ENCODE measurements around the gene INPP4B.
"Not testable (repeated sequence)": the region's sequence is repeated elsewhere in the genome, so short reads cannot be mapped to it uniquely, and the experiment has no call there.

INPP4B gene

DNA sequence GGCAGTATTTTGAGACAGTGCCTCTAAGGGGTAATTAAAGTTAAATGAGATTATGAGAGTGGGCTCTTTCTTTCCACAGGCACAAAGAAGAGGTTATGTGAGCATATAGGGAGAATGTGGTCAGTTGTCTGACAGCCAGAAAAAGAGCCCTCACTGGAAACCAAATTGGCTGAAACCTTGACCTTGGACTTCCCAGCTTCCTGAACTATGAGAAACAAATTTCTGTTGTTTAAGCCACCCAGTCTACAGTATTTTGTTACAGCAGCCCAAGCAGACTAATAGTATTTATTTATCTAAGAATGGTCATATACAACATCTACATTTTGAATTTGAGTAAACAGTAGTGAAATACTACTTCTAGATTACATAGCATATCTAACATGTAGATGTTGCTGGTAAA is 736.0 kb downstream of the INPP4B start:
- no peak for DNase-seq

DNA sequence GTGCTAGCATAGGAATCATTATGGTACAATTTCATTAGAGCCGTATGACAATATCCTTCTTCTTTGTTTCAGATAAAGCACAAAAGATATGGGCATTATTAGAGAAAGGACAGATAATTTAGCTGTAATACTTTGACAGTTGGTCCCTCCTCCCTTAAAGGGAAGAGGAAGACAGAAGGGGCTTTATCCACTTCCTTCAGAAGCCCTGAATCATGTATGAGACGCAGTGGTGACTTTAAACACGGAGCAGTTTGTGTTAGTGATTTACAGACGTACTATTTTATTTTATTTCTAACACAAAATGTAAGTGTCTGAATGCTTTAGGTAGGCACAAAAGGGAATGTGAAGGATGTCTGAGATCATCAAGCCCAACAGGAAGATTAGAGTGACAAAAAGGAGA is 742.1 kb downstream of the INPP4B start:
- no peak for DNase-seq

- no peak for DNase-seq
Observed at GRCh38 chr4:142101401-142101800, 744.7 kb downstream of the INPP4B start.

- DNase-seq = no peak
Observed at GRCh38 chr4:142100941-142101340, 745.2 kb downstream of the INPP4B start.

DNA sequence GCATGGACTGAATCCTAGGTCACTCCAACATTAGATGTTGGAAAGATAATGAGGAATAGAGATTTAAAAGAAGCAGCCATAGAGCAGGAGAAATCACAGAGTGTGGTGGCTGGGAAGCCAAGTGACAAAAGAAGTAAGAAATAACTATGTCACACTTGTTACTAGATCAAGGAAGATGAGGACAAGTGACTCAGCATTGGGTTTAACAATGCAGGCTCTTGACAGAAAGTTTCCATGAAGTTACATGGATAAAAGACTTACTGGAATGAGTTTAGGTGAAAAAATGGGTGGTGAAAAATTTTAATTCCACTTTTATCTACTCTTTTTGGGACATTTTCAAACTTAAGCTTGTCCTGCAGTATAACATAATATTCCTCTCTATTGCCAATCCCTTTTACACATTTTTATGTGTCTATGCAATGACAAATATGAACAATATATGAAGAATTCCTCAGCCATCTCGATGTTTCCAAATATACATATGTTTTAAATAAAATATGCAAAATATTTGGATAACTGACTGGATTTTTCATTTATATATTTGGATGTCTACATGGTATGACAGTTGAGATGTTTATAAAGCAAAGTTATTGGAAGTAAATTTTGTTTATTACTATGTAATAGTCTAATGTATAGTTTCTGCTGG is 747.1 kb downstream of the INPP4B start:
- DNase-seq = no peak

DNA sequence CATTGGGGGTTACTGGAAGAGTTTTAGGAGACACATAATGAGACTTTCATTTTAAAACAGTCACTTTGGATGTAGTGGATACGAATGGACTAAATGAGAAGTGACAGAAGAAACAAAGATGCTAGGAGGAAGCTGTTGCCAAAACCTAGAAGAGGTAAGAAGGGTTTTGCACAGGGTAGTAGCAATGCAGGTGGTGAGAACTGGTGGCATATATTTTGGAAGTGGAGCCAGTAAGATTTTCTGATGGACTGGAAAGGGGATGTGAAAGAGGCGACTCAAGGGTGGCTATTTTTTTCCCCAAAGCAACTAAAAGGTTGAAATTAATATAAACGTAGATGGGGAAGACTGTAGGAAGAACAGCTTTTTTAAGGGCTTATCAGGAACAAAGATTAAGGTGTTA is 747.7 kb downstream of the INPP4B start:
- DNase-seq = no peak

- DNase-seq = no peak
Observed at GRCh38 chr4:142097015-142097414, 749.1 kb downstream of the INPP4B start.

DNA sequence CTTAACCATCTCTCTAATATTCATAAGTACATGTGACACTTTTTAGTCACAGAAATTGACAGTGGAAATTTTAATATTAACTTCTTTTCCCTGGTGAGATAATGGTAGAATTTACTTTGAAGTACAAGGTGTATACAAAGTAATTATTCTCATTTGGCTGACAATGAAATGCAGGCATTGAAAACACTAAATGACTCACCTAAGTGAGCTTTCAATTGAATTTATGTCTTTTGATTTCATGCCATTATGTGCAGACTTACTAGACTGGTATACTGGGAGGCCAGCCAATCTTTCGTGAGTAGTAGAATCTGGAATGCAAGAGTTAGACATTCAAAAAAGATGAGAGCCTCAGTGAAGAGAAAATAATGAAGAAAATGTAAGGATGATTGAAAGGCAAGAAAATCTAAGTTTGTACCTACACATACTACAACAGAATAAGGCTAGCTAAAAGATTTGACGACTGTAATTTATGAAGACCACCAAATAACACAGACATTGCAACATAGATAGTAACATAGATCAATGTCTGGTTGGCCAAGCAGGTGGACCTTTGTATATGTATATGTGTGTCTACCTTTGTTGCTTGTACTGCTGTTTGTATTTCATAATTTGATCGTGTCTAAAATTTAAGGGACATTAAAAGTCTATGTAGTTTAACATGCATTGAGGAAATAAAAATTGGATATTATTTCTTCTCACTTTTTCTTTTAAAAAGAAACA is 750.1 kb downstream of the INPP4B start:
- DNase-seq = no peak

GRCh38 chr4:142092941-142093340 is 753.2 kb downstream of the INPP4B start:
- no peak for DNase-seq

DNA sequence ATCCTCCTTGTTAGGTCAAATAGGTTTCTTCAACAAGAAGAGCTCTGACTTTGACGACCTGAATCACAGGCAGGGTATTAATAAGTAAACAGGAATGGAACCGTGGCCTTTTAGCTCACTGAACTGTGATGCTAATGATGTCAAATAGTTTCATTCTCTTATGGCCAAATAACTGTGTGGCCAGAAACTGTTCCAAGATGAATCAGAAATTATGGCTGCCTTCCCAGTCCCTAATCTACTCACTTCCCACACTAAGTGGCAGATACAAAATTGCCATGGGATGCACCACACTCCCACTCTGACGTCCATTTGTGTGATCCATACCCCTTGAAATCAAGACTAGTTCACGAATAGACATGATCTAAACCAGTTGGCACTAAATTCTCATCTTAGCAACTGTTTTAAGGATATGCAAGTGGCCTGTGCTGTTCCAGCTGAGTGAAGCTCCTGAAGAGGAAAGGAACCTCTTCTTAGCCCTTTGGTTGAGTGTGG is 754.4 kb downstream of the INPP4B start:
- DNase-seq = no peak

GRCh38 chr4:142091085-142091513 is 755.0 kb downstream of the INPP4B start:
- DNase-seq = no peak

GRCh38 chr4:142088906-142089305 is 757.2 kb downstream of the INPP4B start:
- DNase-seq = no peak

DNA sequence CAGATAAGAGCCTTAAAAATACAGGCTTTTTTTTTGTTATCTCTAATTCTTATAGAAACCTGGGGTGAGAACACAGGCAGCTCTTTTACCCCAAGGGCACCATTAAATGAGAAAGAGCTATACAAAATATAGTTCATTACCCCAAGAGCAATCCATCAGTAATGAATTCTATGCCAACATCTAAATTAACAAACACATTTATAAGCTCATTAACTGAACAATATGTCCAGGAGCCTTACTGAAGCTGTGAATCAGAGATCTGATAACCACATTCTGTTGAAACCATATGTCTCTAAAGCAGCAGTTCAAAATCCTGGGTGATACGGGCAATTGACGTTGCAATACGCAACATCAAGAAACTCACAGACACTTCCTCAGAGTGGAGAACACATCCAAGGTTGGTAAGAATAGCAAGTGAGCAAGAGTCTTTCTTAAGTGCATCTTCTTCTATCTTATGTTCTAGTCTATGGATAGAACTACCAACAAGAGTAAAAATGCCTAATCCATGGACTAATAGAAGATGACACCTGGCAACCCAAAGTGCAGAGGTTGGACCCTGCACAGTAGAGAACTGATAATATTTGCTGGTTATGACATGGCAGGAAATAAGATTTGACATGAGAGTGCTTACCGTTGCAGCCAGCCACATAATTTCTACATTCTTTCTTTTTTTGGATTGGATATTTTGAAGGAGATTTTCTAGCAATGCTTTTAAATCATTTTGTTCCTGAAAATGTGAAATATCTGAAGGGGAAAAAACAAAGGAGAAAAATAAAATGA is 760.4 kb downstream of the INPP4B start:
- no peak for DNase-seq

GRCh38 chr4:142083264-142083663 is 762.8 kb downstream of the INPP4B start:
- DNase-seq = no peak

DNA sequence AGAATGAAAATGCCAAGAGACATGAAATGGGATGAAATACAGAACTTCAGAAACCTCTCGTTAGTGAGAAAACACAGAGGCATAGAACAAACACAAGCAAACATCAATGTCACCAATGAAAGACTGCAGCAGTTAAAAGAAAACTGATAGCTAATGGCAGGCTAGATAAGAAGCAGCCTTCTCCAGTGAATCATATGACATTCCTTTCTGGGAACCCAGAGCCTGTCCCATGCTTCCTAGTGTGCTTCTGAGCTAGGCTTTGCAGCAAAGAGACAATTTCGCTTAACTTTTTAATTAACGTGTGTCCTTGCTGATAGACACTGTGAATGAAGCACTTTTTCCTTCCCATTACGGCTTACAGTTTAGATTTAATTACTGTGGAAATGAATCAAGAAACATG is 765.1 kb downstream of the INPP4B start:
- no peak for DNase-seq

DNA sequence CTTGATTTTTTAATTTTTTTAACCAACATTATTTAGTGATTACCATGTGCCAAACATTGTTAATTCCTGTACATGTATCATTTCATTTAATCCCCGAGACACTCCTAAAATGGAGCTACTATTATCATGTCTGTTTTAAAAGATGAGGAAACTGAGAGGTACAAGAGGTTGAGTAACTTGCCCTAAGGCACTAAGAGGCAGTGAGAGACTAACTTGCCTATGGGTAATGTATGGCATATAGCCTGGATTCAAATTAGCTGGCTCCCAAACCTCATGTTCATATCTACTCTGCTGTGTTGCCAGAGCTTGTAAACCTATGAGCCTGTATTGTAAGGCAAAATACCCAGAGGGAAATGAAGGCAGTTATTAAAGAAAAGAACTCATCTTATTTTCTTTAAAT is 766.1 kb downstream of the INPP4B start:
- no peak for DNase-seq

- no peak for DNase-seq
Observed at GRCh38 chr4:142077048-142077447, 769.1 kb downstream of the INPP4B start.

GRCh38 chr4:142068304-142068703 is 777.8 kb downstream of the INPP4B start:
- not testable (repeated sequence) for DNase-seq

DNA sequence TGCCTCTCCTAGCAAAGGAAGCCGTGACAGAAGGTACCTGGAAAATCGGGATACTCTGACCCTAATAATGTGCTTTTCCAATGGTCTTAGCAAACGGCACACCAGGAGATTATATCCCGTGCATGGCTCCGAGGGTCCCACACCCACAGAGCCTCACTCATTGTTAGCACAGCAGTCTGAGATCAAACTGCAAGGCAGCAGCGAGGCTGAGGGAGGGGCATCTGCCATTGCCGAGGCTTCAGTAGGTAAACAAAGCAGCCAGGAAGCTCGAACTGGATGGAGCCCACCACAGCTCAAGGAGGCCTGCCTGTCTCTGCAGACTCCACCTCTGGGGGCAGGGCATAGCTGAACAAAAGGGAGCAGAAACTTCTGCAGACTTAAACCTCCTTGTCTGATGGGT is 779.5 kb downstream of the INPP4B start:
- DNase-seq = not testable (repeated sequence)

DNA sequence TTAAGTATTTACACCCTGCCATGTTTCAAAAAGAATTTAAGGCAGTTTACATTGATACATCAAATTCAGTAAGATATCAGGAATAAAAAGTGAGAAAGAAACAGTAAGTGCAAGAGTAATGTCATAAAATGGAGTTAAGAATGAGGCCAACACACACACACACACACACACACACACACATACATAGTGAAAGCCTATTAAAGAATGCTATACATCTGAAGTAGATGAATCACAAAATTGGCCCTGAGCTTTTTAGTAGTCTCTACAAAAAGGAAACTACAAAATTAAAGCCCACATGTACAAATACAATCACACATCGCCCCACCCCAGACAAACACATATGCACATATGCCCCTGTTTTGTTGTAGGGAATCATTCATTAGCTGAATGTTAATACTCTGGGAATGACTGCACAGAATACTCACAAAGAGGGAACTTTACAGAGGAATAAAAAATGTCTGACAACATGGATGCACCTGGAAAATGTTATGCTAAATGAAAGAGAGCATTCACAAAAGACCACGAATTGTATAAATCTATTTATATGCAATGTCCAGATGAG is 780.9 kb downstream of the INPP4B start:
- DNase-seq = no peak

DNA sequence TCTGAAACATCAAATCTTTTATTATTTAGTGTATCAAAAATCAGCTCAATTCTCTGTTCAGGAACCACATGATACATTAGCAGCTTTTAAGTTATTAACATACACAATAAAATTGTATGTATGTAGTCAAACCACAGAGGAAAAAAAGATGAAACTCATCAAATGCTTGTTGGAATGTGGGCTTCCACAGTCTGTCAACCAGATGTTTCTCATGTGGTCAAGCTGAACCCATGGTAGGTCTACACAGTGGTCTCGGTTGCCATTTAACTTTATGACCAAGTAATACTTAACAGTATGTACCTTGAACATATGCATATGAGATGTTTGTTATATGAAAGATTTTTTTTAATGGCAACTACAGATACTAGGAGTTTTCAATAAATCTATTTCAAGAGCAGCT is 781.9 kb downstream of the INPP4B start:
- DNase-seq = no peak

GRCh38 chr4:142045996-142046395 is 800.1 kb downstream of the INPP4B start:
- no peak for DNase-seq

DNA sequence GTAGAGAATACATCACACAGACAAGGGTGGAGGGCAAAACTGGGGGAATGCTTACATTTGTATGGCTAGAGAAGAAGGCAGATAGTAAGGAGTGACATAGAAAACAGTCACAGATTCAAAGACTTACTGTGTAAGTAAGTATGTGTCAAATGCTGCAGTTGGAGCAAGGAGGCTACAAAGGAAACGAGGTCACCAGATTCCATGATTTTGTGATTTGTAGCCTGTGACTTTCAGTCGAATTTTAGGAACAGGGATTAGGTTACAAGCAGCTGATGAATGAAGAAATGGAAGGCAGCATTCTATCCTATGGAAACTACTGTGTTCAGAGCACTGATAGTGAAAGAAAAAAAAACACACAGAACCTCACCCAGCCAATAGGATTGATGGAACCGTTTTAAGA is 801.8 kb downstream of the INPP4B start:
- DNase-seq = no peak
